NCI-H146 treated with DMSO at 0.1 percent for 48 hours (cell line): Measurements from ENCODE around the gene DYRK3.
"Not testable (repeated sequence)": the region's sequence is repeated elsewhere in the genome, so short reads cannot be mapped to it uniquely, and the experiment has no call there.

ENCODE experiments used
- DNase-seq: peaks from one replicate; lab custom pipeline; 2025; ENCODE audit not compliant: unreplicated experiment; lab: John Stamatoyannopoulos, UW

DYRK3 gene

GRCh38 chr1:206628916-206629315, 6.4 kb upstream of the DYRK3 start:
- no peak for DNase-seq

GRCh38 chr1:206631085-206631509, 4.2 kb upstream of the DYRK3 start:
- DNase-seq, result peak; percentile 40

GRCh38 chr1:206633708-206634121, 1.6 kb upstream of the DYRK3 start:
- DNase-seq, result no peak

- DNase-seq, result peak; percentile 56
These were observed 814 bp upstream of the DYRK3 start for GRCh38 chr1:206634365-206635079.

GRCh38 chr1:206635978-206636345, 626 bp downstream of the DYRK3 start:
- no peak for DNase-seq

GRCh38 chr1:206636671-206637070, 1.3 kb downstream of the DYRK3 start:
- no peak for DNase-seq

GRCh38 chr1:206637605-206638004, 2.3 kb downstream of the DYRK3 start:
- DNase-seq, result no peak

GRCh38 chr1:206642074-206642473, 6.7 kb downstream of the DYRK3 start:
- DNase-seq, result not testable (repeated sequence)

GRCh38 chr1:206643118-206643698, 7.9 kb downstream of the DYRK3 start:
- no peak for DNase-seq

- DNase-seq, result no peak
These were observed 11.2 kb downstream of the DYRK3 start for GRCh38 chr1:206646504-206646903.

- DNase-seq, result no peak
These were observed 11.9 kb downstream of the DYRK3 start for GRCh38 chr1:206647224-206647623.

- DNase-seq, result no peak
These were observed 14.1 kb downstream of the DYRK3 start for GRCh38 chr1:206649261-206649921.

- DNase-seq, result no peak
These were observed 15.7 kb downstream of the DYRK3 start for GRCh38 chr1:206651014-206651413.

- no peak for DNase-seq
These were observed 16.9 kb downstream of the DYRK3 start for GRCh38 chr1:206651958-206652890.

- DNase-seq, result no peak
These were observed 18.6 kb downstream of the DYRK3 start for GRCh38 chr1:206653715-206654459.

- DNase-seq, result no peak
These were observed 19.5 kb downstream of the DYRK3 start for GRCh38 chr1:206654828-206655227.

GRCh38 chr1:206655471-206655882, 20.1 kb downstream of the DYRK3 start:
- no peak for DNase-seq

- no peak for DNase-seq
These were observed 21.6 kb downstream of the DYRK3 start for GRCh38 chr1:206656936-206657335.

- no peak for DNase-seq
These were observed 22.4 kb downstream of the DYRK3 start for GRCh38 chr1:206657751-206658150.

- DNase-seq, result no peak
These were observed 23.1 kb downstream of the DYRK3 start for GRCh38 chr1:206658264-206658980.
